Colonic mucosa (tissue), 4 donors: Measurements from ENCODE around the gene LY6G5C. TPM values are rescaled to one million over a fixed set of nuclear protein-coding genes. Genes with fewer than 3 reads are reported as not detected.

ENCODE experiments used
- DNase-seq: peaks from one replicate; pipeline ENCODE4 v3.0.0-alpha.2; 2020
- H3K27ac ChIP-seq: fragments of 200-600 bp; one replicate; pipeline ENCODE4 v1.8.0; 2021
- H3K27me3 ChIP-seq: fragments of 200-600 bp; one replicate; pipeline ENCODE4 v1.8.0; 2021
- H3K36me3 ChIP-seq: fragments of 200-600 bp; one replicate; pipeline ENCODE4 v1.8.0; 2021
- H3K4me1 ChIP-seq: fragments of 200-600 bp; one replicate; pipeline ENCODE4 v1.8.0; 2021; ENCODE audit warnings: mild to moderate bottlenecking
- H3K4me3 ChIP-seq: fragments of 200-600 bp; one replicate; pipeline ENCODE4 v1.8.0; 2021
- H3K9ac ChIP-seq, 2 donors: one replicate each; pipeline ENCODE4 v1.7.0; 2013; ENCODE audit warnings: control low read depth in 2 of 2, low read depth in 2 of 2, low read length in 2 of 2
- H3K9me3 ChIP-seq: fragments of 200-600 bp; one replicate; pipeline ENCODE4 v1.8.0; 2021
- intact Hi-C: fragments of 100-400 bp; cut with DNase I; formaldehyde crosslinking; loops from one replicate; pipeline ENCODE4 v1.14.1; 2022
- total RNA-seq, 2 donors: library from RNA; stranded (reverse); fragmentation: NEBNext Ultra II Directional in 1 of 2; extraction: Animal tissue kit (Norgen Biotek cat#: 25700) in 1 of 2; gene quantifications; one replicate each; pipeline ENCODE4 v1.2.1, GENCODE V29; 2021
- TF ChIP-seq, protein P1 (sequence below): fragments of 200-600 bp; IDR thresholded peaks from one replicate; pipeline ENCODE4 v1.8.0; 2022; ENCODE audit warnings: antibody characterized with exemption, mild to moderate bottlenecking
- donor health status: healthy.
- donor health status: DM: no; HTN: no; CAD: no.
- donor health status: DM: no; HTN: no; CAD: no.

The LY6G5C gene
- total RNA-seq, 2 donors from 2014 or later: 1.9 to 2.8 TPM

DNA sequence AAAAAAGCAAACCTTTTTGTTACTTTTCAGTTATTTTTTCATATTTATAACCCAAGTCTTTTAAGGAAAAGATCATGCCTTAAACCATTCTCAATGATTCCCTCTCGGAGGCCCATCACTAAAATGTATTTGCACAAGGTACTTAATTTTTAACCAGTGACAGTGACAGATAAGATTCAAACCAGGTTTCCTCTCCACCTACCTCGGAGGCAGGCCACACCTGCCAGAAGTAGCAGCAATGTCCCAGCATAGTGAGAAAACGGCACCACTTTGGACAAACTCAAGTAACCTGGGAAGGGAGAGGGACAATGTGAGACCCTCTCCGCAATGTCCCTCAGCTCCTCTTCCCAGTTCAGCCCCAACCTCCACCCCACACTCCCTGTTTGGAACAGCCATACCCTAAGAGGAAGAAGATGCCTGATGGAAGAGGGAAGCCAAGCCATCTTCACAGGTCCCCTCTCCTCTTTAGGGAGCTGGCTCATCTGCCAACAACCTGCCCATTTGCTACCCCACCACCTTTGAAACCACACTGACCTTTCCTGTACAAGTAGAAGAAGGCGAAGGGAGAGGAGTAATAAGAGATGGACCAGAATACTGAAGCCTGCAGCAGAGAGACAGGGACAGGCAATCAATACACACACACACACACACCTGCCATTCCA lies 20.0 kb upstream of the LY6G5C start:
- Histone ChIP-seq H3K9me3 (no peaks in the 10 kb centered on the region), H3K9ac (peak overlapping the region in 1 of 2 donors; percentile 99), H3K27me3 (no peaks in the 10 kb centered on the region), H3K4me3 (no peak overlapping the region), H3K36me3 (no peaks in the 10 kb centered on the region), H3K27ac (no peak overlapping the region), H3K4me1 (peaks cover 12% of the 10 kb centered on the region)
- no peak for DNase-seq
- TF ChIP-seq, protein P1, sequence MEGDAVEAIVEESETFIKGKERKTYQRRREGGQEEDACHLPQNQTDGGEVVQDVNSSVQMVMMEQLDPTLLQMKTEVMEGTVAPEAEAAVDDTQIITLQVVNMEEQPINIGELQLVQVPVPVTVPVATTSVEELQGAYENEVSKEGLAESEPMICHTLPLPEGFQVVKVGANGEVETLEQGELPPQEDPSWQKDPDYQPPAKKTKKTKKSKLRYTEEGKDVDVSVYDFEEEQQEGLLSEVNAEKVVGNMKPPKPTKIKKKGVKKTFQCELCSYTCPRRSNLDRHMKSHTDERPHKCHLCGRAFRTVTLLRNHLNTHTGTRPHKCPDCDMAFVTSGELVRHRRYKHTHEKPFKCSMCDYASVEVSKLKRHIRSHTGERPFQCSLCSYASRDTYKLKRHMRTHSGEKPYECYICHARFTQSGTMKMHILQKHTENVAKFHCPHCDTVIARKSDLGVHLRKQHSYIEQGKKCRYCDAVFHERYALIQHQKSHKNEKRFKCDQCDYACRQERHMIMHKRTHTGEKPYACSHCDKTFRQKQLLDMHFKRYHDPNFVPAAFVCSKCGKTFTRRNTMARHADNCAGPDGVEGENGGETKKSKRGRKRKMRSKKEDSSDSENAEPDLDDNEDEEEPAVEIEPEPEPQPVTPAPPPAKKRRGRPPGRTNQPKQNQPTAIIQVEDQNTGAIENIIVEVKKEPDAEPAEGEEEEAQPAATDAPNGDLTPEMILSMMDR: no peak
- intact Hi-C loops: loop anchor here (5.0 kb wide), 1 partner anchor 36 kb away; the partner anchor contains the start of gene CLIC1

DNA sequence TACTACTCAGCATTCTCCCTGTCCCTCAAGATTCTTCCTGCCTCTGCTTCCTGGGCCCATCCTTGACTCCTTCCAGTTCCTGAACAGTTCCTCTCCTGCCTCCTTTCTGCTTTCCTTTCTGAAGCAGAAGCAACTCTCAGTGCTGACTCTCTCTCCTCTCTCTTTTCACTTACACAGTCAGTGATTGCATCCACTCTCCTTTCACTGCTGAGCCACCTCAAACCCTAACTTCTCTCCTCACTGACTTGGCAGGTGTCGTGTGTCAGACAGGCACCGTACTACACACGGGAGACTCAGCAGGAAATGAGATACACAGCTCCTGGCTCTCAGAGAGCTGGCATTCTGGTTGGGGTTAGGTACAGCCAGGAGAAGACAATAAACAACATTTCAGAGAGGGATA lies 16.7 kb upstream of the LY6G5C start:
- no peak overlapping the region for H3K4me3 ChIP-seq
- intact Hi-C loops: no loop called here
- no peak overlapping the region for H3K9ac ChIP-seq
- H3K27me3 ChIP-seq: no peaks in the 10 kb centered on the region
- TF ChIP-seq, protein P1: no peak
- DNase-seq: no peak
- H3K27ac ChIP-seq: no peak overlapping the region
- no peaks in the 10 kb centered on the region for H3K36me3 ChIP-seq
- peaks cover 12% of the 10 kb centered on the region for H3K4me1 ChIP-seq
- no peaks in the 10 kb centered on the region for H3K9me3 ChIP-seq

DNA sequence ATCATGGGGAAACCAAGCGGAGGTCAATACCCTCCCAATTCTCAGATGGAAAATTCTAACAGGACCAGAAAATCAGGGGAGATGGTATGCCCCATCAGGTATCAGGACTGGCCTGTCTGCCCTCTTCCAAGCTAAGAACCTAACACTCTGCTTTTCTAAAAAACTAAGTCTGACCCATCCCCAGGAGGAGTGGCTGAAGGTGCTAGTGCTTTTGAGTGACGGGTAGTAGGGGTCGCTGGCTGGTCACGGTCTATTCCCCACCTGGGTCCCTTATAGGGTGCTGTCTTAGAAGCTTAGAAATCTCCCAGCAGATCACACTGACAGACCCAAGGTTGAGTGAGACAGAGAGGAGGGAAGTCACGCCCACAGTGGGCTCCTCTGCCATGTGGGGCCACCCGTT lies 12.7 kb upstream of the LY6G5C start:
- Histone ChIP-seq H3K9me3 (no peaks in the 10 kb centered on the region), H3K4me3 (no peak overlapping the region), H3K9ac (no peak overlapping the region), H3K27ac (no peak overlapping the region), H3K4me1 (no peaks in the 10 kb centered on the region), H3K27me3 (no peaks in the 10 kb centered on the region), H3K36me3 (peaks cover 5% of the 10 kb centered on the region)
- TF ChIP-seq, protein P1: no peak
- intact Hi-C loops: no loop called here
- no peak for DNase-seq

DNA sequence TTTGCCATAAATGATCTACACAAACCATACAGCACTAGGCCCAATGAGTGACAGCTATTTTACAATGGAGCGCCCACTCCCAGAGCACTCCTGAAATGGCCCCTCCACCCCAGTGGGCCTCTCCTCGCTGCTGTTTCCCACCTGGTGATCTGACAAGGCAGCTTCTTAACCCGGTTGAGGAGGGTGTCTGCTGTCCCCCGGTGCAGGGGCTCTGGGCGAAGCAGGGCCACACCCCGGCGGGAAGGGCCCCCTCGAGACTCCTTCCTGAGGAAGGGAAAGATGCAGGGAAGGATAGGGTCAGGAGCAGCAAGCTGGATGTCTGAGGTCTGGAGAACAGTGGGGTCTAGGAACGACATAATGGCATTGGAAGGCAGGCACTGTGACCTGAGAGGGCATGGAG lies 12.0 kb upstream of the LY6G5C start:
- intact Hi-C loops: no loop called here
- H3K9ac ChIP-seq: no peak overlapping the region
- TF ChIP-seq, protein P1: no peak
- H3K4me3 ChIP-seq: no peak overlapping the region
- H3K27ac ChIP-seq: no peak overlapping the region
- peaks cover 10% of the 10 kb centered on the region for H3K36me3 ChIP-seq
- no peaks in the 10 kb centered on the region for H3K27me3 ChIP-seq
- no peaks in the 10 kb centered on the region for H3K9me3 ChIP-seq
- H3K4me1 ChIP-seq: no peaks in the 10 kb centered on the region
- no peak for DNase-seq

DNA sequence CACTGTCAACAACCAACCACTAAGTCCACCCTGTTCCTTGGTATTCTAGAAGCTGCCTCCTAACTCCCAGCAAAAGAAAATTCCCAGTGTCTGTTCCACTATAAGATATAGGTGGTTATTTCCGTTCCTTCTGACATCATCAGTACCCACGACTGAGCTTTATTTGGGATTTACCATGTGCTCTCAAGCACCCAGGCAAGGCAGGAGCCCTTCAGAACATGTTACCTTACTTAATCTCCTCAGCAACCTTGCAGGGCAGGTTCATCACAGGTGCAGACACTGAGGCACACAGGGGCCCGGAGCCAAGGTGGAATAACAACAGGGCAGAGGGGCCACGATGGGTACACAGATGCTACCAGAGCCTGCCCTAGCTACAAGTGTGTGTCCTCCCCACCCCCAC lies 11.5 kb upstream of the LY6G5C start:
- Histone ChIP-seq H3K9ac (no peak overlapping the region), H3K27me3 (no peaks in the 10 kb centered on the region), H3K4me1 (no peaks in the 10 kb centered on the region), H3K36me3 (peaks cover 10% of the 10 kb centered on the region), H3K27ac (no peak overlapping the region), H3K4me3 (no peak overlapping the region), H3K9me3 (no peaks in the 10 kb centered on the region)
- TF ChIP-seq, protein P1: no peak
- intact Hi-C loops: no loop called here
- DNase-seq: no peak
